Tibial artery (tissue), 4 donors: ENCODE results near the gene RAB41.
"Not testable (repeated sequence)": the region's sequence is repeated elsewhere in the genome, so short reads cannot be mapped to it uniquely, and the experiment has no call there.

Experiments used
- DNase-seq, 2 donors: peaks; one replicate each; pipeline ENCODE4 v3.0.0-alpha.2; 2019
- H3K27ac ChIP-seq, 2 donors: fragments of 200-600 bp; sonication (generic) in 1 of 2; 1 replicate in 1 of 2; 2 replicates in 1 of 2; pipeline ENCODE4 v1.5.1; 2018 to 2019; ENCODE audit warnings: mild to moderate bottlenecking in 1 of 2
- H3K27me3 ChIP-seq, 2 donors: fragments of 200-600 bp; sonication (generic) in 1 of 2; one replicate each; pipeline versions ENCODE4 v1.5.1 to v1.6.0; 2016 to 2019
- H3K36me3 ChIP-seq, 3 donors: fragments of 200-600 bp; sonication (generic) in 2 of 3; one replicate each; pipeline ENCODE4 v1.5.1; 2016 to 2019; ENCODE audit warnings: mild to moderate bottlenecking in 2 of 3
- H3K4me1 ChIP-seq, 4 donors: fragments of 200-600 bp; sonication (generic) in 2 of 4; 1 replicate in 3 of 4; 2 replicates in 1 of 4; pipeline ENCODE4 v1.5.1; 2016 to 2019
- H3K4me3 ChIP-seq, 2 donors: fragments of 200-600 bp; sonication (generic) in 1 of 2; 1 replicate in 1 of 2; 2 replicates in 1 of 2; pipeline ENCODE4 v1.5.1; 2018 to 2019; ENCODE audit warnings: mild to moderate bottlenecking in 2 of 2
- H3K9me3 ChIP-seq, 3 donors: fragments of 200-600 bp; sonication (generic) in 1 of 3; one replicate each; pipeline ENCODE4 v1.5.1; 2016 to 2019
- intact Hi-C: fragments of 100-400 bp; cut with DNase I; formaldehyde crosslinking; loops from one replicate; pipeline ENCODE4 v1.15.0; 2023; ENCODE audit warnings: low total_unique reads
- TF ChIP-seq, protein P1 (sequence below), 2 experiments: fragments of 200-600 bp in 1 of 2; fragments of 450-650 bp in 1 of 2; IDR thresholded peaks; one replicate each; pipeline ENCODE4 v1.5.1; 2017 to 2019; ENCODE audit warnings: antibody characterized with exemption in 2 of 2, mild to moderate bottlenecking in 1 of 2, moderate library complexity in 1 of 2

Gene RAB41

GRCh38 chrX:70293621-70294020 lies 11.6 kb downstream of the RAB41 start:
- H3K27me3 ChIP-seq = no peaks in the 10 kb centered on the region
- no peak for DNase-seq
- TF ChIP-seq, protein P1, sequence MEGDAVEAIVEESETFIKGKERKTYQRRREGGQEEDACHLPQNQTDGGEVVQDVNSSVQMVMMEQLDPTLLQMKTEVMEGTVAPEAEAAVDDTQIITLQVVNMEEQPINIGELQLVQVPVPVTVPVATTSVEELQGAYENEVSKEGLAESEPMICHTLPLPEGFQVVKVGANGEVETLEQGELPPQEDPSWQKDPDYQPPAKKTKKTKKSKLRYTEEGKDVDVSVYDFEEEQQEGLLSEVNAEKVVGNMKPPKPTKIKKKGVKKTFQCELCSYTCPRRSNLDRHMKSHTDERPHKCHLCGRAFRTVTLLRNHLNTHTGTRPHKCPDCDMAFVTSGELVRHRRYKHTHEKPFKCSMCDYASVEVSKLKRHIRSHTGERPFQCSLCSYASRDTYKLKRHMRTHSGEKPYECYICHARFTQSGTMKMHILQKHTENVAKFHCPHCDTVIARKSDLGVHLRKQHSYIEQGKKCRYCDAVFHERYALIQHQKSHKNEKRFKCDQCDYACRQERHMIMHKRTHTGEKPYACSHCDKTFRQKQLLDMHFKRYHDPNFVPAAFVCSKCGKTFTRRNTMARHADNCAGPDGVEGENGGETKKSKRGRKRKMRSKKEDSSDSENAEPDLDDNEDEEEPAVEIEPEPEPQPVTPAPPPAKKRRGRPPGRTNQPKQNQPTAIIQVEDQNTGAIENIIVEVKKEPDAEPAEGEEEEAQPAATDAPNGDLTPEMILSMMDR (IDR thresholded peaks at IDR 0.05) = no peak
- intact Hi-C loops = no loop called here
- no peaks in the 10 kb centered on the region for H3K36me3 ChIP-seq
- no peak overlapping the region for H3K4me3 ChIP-seq
- H3K9me3 ChIP-seq = no peaks in the 10 kb centered on the region
- peaks cover 0 to 8% (median 6%) of the 10 kb centered on the region in 4 donors for H3K4me1 ChIP-seq
- H3K27ac ChIP-seq = no peak overlapping the region

DNA sequence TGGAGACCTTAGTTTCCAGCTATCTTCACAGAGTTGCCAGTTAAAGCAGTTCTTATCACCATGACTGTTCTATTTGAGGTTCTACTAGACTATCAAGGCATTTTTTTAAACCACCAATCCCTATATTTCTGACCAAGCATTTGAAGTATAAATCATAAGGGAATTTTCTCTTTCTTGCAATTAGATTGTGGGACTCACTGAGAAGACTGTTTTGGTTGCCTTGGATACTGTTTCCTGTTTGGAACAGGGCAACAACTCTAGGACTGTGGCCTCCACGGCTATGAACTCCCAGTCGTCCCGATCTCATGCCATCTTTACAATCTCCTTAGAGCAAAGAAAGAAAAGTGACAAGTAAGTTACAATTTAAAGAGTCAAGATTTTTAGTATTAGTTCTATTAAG lies 19.7 kb downstream of the RAB41 start:
- Histone ChIP-seq H3K27me3 (no peaks in the 10 kb centered on the region), H3K27ac (no peak overlapping the region), H3K9me3 (no peaks in the 10 kb centered on the region), H3K36me3 (no peaks in the 10 kb centered on the region), H3K4me1 (no peaks in the 10 kb centered on the region), H3K4me3 (no peak overlapping the region)
- TF ChIP-seq, protein P1 (IDR thresholded peaks at IDR 0.05) = no peak
- DNase-seq = no peak
- intact Hi-C loops = no loop called here

- H3K27me3 ChIP-seq = no peaks in the 10 kb centered on the region
- H3K9me3 ChIP-seq = peaks cover 0 to 9% (median 0%) of the 10 kb centered on the region in 3 donors
- intact Hi-C loops = no loop called here
- no peaks in the 10 kb centered on the region for H3K36me3 ChIP-seq
- no peak for DNase-seq
- H3K4me1 ChIP-seq = no peaks in the 10 kb centered on the region
- no peak overlapping the region for H3K27ac ChIP-seq
- no peak overlapping the region for H3K4me3 ChIP-seq
- TF ChIP-seq, protein P1 (IDR thresholded peaks at IDR 0.05) = no peak
Observed at GRCh38 chrX:70313503-70313902, 31.5 kb downstream of the RAB41 start.

- no peak overlapping the region for H3K4me3 ChIP-seq
- no peaks in the 10 kb centered on the region for H3K27me3 ChIP-seq
- H3K27ac ChIP-seq = no peak overlapping the region
- TF ChIP-seq, protein P1 (IDR thresholded peaks at IDR 0.05) = no peak
- intact Hi-C loops = no loop called here
- no peaks in the 10 kb centered on the region for H3K4me1 ChIP-seq
- no peak for DNase-seq
- H3K9me3 ChIP-seq = no peaks in the 10 kb centered on the region
- H3K36me3 ChIP-seq = no peaks in the 10 kb centered on the region
Observed at GRCh38 chrX:70322784-70323183, 40.8 kb downstream of the RAB41 start.

GRCh38 chrX:70323628-70324027 lies 41.7 kb downstream of the RAB41 start:
- DNase-seq, H3K9me3 ChIP-seq, H3K36me3 ChIP-seq, H3K27me3 ChIP-seq, intact Hi-C loops, H3K4me1 ChIP-seq, H3K4me3 ChIP-seq, H3K27ac ChIP-seq: not testable (repeated sequence)

DNA sequence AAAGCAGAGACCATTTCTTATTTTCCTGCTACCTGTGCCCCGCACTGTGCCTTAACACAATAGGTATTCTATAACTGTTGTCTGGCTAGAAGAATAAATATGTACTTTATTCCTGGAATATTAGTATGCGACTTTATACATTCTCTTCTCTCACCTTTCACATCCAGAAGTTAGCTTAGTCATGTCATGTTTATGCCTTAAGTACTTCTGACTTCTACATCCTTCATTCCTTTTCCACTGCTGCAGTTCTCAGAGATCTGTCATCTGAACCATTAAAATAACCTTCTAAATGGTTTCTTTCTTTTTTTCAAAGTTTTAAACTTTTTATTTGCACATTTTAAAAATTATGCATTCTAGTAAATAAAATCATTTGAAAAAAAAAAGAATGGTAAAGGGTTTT lies 42.4 kb downstream of the RAB41 start:
- Histone ChIP-seq H3K4me1 (no peaks in the 10 kb centered on the region), H3K27ac (no peak overlapping the region), H3K36me3 (no peaks in the 10 kb centered on the region), H3K9me3 (no peaks in the 10 kb centered on the region), H3K4me3 (no peak overlapping the region), H3K27me3 (no peaks in the 10 kb centered on the region)
- intact Hi-C loops = no loop called here
- TF ChIP-seq, protein P1 (IDR thresholded peaks at IDR 0.05) = no peak
- no peak for DNase-seq
